Activated CD8-positive, alpha-beta memory T cell treated with anti-CD3 and anti-CD28 coated beads, Interleukin-2, amount 50 U/mL, for 24 hours (primary cell): Measurements from ENCODE around the gene PRKCZ.

ENCODE experiments used
- DNase-seq: peaks from one replicate; pipeline ENCODE4 v3.0.0-alpha.2; 2020; ENCODE audit errors: extremely low read depth

The PRKCZ gene

GRCh38 chr1:2229037-2229864 is 179.0 kb downstream of the PRKCZ start:
- no peak for DNase-seq

- no peak for DNase-seq
Measured at GRCh38 chr1:2229911-2230731, 179.9 kb downstream of the PRKCZ start.

GRCh38 chr1:2230781-2231531 is 180.7 kb downstream of the PRKCZ start:
- no peak for DNase-seq

- DNase-seq = no peak
Measured at GRCh38 chr1:2231532-2232254, 181.5 kb downstream of the PRKCZ start.

GRCh38 chr1:2232255-2232915 is 182.2 kb downstream of the PRKCZ start:
- no peak for DNase-seq

GRCh38 chr1:2232916-2233438 is 182.8 kb downstream of the PRKCZ start:
- DNase-seq = no peak

- no peak for DNase-seq
Measured at GRCh38 chr1:2233468-2233867, 183.3 kb downstream of the PRKCZ start.

GRCh38 chr1:2233997-2234761 is 184.0 kb downstream of the PRKCZ start:
- DNase-seq = no peak

GRCh38 chr1:2234762-2235113 is 184.5 kb downstream of the PRKCZ start:
- no peak for DNase-seq
